ENCODE data around the gene PCDHGC3.

- TF ChIP-seq CTCF (conservative IDR thresholded peaks at IDR 0.05 in 1 of 2, IDR thresholded peaks at IDR 0.05 in 1 of 2; ENCODE audit: extremely low read depth in 1 of 2, insufficient read depth in 1 of 2, low read depth in 1 of 2, low read length in 2 of 2): no peak
- no peak for TF ChIP-seq EZH2 (IDR thresholded peaks at IDR 0.05; ENCODE audit: borderline replicate concordance, low read length)
These were observed 19.1 kb downstream of the PCDHGC3 start for GRCh38 chr5:141494761-141495452.
